HG03064 (cell line): Measurements from ENCODE around the gene EHD3.
"Not testable (repeated sequence)": the region's sequence is repeated elsewhere in the genome, so short reads cannot be mapped to it uniquely, and the experiment has no call there.

ENCODE experiments used
- ATAC-seq: cut with Tn5 transposase; IDR thresholded peaks from one replicate; pipeline ENCODE4 v1.9.1; 2021; ENCODE audit warnings: low read depth; ENCODE audit not compliant: unreplicated experiment

The EHD3 gene

GRCh38 chr2:31282634-31283033 lies 48.7 kb downstream of the EHD3 start:
- ATAC-seq: no peak

DNA sequence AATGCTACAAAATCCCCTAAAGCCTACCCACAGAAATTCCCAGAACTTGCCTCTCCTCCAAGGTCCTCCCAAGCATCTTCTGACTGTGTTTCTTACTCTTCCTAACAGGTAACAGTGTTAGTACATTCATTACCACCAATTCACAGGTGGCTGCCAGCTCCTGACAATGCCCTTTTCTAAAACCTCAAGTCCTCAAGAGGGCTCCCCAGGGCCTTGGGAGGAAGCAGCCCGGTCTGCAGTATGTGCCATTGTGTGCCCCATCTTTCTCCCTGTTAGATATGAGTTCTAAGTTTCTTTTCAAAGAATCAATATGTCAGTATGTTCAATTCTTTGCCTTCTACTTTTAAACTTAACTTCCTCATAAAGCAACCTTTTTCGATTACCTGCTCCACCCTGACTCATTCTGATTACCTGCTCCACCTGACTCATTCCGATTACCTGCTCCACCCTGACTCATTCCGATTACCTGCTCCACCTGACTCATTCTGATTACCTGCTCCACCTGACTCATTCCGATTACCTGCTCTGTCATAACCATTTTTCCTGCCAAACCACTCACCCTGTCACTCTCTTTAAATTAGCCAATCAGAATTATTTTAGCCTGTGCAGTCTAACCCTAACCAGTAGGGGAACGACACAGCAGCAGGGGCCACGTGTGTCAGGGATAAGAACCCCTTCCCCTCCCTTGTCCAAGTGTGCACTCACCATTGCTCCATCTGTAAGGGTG lies 49.4 kb downstream of the EHD3 start:
- ATAC-seq: not testable (repeated sequence)

GRCh38 chr2:31284107-31284506 lies 50.2 kb downstream of the EHD3 start:
- ATAC-seq: no peak

DNA sequence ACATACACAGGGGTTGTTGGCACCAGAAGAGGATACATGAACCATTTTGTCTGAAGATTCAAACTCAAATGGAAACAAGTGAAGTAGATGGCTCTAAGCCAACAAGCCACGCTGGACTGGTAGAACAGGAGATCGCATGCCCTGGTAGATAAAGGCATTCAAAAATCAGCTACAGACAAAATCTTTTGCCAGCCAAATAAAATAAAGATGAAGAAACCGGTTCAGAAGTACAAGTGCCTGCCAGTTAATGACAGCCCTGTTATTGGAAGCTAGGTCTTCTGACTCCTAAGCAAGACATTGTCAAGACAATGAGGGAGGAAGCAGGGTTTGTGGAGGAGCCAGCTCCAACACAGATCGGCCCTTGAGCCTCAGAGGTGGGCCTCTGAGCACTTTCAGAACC lies 52.3 kb downstream of the EHD3 start:
- no peak for ATAC-seq

DNA sequence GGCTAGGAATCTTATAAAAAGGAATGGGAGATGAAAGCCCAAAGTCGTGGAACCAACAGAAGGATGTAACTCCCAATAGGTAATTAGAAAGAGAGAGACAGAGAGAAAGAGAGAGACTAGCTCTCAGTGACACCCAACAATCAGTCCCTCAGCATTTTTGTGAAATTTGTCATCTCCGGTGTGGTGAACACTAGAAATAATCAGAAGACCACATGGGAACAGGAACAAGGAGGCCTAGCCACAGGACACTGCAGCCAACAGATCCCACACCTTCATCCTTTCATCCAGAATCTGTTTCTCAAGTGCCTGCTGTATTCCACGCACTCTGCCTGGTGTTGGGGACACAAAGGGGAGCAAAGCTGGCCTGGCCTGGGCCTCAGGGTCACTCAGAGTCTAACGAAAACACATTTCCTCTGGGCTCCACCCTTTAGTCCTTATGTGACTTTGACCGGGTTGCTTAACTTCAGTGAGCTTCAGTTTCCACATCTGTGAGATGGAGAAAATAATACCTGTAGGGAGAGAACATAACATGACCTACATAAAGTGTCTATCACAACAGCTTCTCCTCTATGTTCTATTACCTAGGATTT lies 53.1 kb downstream of the EHD3 start:
- no peak for ATAC-seq

GRCh38 chr2:31287654-31288053 lies 53.7 kb downstream of the EHD3 start:
- no peak for ATAC-seq

DNA sequence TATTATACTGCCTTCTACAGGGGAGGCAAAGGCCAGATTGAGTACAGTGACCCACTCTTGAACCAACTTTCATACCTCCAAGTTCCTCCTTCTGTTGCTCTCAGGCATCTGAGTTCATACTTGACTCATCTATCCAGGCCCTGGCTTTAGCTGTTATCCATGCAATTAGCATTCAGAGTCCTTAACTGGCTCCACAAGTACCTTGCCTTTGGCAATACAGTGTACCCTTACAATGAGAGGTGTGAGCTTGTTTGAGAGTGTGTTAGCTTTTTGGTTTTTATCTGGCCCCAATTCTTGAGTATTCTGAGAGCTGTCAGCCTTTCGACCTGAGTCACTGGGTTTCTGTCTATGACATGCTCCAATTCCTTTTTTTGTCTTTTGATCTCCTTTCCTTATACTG lies 60.2 kb downstream of the EHD3 start:
- ATAC-seq: no peak

- no peak for ATAC-seq
These were observed 62.8 kb downstream of the EHD3 start for GRCh38 chr2:31296641-31297287.

- no peak for ATAC-seq
These were observed 63.8 kb downstream of the EHD3 start for GRCh38 chr2:31297751-31298150.

DNA sequence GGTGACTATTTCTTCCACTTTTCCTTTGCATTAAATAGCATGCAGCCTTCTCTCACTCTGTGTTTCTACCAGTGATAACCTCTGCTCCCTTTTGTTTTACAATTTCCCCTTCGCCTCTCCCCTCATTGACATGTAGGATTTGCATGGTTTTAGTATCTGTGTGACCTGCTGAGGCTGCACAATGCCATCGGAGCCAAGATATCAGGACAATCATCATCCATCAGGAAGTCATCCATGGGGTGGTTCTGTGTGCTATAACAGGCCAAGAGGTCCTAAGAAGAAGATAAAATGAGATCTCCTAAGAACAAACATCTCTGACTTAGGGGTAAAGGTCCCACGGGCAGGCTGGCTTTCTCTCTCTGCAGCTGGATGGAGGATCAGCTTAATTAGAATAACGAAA lies 65.6 kb downstream of the EHD3 start:
- ATAC-seq: no peak

GRCh38 chr2:31300309-31300708 lies 66.4 kb downstream of the EHD3 start:
- no peak for ATAC-seq

- no peak for ATAC-seq
These were observed 69.1 kb downstream of the EHD3 start for GRCh38 chr2:31302940-31303563.

DNA sequence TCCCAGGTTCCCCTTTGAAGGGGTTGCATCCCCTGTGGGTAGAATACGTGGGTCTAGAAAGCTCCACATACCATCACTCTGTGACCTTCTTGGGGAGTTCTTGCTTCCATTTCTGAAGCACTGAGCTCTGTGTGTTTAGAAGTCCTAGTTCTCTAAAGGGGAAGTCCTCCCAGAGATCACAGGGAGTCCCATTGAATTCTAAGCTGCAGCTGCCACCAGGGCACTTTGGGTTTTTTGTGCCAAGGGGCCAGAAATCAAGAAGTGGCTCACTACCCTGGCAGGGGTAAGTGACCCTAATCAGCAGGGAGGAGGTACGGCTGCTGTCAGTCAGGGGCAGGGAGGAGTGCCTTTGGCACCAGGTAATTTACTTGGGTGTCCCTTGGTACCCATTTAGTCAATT lies 70.9 kb downstream of the EHD3 start:
- no peak for ATAC-seq

GRCh38 chr2:31312898-31313297 lies 78.9 kb downstream of the EHD3 start:
- no peak for ATAC-seq

DNA sequence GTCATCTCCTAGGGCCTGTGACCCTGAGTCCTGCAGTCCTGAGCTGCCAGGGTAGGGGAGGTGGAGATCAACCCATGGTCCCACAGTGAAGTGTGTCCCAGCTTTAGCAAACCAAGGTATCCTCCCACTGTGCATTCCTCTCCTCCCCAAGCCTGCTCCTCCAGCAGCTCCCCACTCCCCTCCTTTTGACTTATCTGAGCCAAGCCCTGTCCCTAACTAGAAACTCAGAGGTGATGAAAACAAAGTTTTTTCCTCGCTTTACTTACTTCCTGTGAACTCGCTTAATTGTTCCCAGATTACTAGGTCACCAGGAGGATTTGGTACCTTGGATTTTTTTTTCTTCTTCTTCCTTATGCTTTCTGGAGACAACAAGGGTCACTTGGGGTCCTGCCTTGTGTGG lies 80.8 kb downstream of the EHD3 start:
- no peak for ATAC-seq

- ATAC-seq: no peak
These were observed 83.4 kb downstream of the EHD3 start for GRCh38 chr2:31317396-31317795.

DNA sequence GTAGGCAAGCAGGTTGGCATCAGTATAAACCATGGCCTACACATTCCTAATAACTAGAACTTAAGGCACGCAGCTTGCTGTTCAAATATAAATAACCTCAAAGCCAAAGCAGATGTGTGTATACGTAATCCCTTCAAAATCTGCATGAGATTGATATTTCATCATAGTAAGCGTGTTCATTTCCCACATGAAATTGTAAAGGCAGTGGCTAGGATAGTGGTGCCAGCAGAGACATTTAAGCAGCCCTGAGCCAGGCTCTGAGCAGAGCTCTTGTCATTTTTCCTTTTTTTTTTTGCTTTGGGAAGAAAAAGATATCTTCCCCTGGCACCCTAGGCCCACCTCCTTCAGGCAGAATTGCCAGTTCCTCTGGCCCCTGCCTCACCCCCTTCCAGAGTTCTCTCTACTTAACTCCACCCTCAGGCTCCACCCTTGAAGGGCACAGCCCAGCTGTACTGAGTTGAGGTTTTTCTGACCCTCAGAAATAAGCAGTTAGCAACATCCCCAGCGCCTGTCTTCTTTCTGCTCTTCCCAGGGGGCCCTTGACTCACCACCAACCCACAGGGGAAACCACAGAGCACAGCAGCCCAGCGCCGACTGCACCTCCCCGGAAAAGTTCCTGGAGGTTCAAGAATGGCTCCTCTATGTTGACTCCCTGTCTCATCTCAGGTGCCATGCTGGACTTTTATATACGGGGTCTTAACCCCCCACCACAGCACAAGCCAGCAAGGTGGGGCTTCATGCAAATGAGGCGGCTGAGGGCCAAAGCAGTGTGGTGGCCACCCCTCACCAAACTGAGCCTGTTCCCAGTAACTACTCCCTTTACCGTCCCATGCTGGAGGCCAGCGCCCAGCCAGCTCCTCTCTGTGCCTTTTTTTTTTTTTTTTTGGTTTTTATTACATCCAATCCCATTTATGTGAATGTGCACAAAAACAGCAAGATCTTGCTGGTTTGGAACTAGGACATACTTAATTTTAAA lies 84.7 kb downstream of the EHD3 start:
- no peak for ATAC-seq
